ENCODE measurements around the gene AADAT.

DNA sequence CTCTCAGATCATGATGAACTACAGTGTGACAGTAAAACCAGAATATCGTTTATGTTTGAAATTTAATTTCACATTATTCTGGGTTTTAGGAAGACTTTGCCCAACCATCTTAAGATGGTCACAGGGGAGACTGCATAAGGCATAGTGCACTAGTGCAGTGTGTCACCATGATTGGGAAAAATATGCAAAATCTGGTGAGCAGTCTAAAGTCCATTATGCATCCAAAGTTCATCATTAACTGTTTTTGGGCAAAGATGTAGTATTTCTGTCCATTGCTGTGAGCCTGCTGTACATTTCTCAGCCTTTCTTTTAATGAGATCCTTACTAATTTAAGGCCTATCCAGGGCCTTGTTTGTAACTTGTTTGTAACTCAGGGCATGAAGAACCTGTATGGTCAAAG lies 52.3 kb downstream of the AADAT start:
- no peak for TF ChIP-seq MED1 (CRISPR knock-in tag; IDR thresholded peaks at IDR 0.05; ENCODE audit: borderline replicate concordance)
- TF ChIP-seq, protein P1, sequence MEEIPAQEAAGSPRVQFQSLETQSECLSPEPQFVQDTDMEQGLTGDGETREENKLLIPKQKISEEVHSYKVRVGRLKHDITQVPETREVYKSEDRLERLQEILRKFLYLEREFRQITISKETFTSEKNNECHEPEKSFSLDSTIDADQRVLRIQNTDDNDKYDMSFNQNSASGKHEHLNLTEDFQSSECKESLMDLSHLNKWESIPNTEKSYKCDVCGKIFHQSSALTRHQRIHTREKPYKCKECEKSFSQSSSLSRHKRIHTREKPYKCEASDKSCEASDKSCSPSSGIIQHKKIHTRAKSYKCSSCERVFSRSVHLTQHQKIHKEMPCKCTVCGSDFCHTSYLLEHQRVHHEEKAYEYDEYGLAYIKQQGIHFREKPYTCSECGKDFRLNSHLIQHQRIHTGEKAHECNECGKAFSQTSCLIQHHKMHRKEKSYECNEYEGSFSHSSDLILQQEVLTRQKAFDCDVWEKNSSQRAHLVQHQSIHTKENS (CRISPR knock-in tag; IDR thresholded peaks at IDR 0.05) = no peak
- no peak for TF ChIP-seq KLF10 (CRISPR knock-in tag; IDR thresholded peaks at IDR 0.05)
- no peak for TF ChIP-seq RBBP5 (IDR thresholded peaks at IDR 0.05; ENCODE audit: borderline replicate concordance, insufficient read depth, low read length, poor library complexity, severe bottlenecking)
- no peak for TF ChIP-seq ELF4 (CRISPR knock-in tag; IDR thresholded peaks at IDR 0.05)
- TF ChIP-seq, protein P2, sequence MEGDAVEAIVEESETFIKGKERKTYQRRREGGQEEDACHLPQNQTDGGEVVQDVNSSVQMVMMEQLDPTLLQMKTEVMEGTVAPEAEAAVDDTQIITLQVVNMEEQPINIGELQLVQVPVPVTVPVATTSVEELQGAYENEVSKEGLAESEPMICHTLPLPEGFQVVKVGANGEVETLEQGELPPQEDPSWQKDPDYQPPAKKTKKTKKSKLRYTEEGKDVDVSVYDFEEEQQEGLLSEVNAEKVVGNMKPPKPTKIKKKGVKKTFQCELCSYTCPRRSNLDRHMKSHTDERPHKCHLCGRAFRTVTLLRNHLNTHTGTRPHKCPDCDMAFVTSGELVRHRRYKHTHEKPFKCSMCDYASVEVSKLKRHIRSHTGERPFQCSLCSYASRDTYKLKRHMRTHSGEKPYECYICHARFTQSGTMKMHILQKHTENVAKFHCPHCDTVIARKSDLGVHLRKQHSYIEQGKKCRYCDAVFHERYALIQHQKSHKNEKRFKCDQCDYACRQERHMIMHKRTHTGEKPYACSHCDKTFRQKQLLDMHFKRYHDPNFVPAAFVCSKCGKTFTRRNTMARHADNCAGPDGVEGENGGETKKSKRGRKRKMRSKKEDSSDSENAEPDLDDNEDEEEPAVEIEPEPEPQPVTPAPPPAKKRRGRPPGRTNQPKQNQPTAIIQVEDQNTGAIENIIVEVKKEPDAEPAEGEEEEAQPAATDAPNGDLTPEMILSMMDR (IDR thresholded peaks at IDR 0.05 in 2 of 3, conservative IDR thresholded peaks at IDR 0.05 in 1 of 3; ENCODE audit: insufficient read depth in 2 of 3, low read depth in 1 of 3, low read length in 3 of 3) = no peak
- no peak for TF ChIP-seq THRAP3 (IDR thresholded peaks at IDR 0.05; ENCODE audit: borderline replicate concordance)
- TF ChIP-seq ZNF274 (IDR thresholded peaks at IDR 0.05; ENCODE audit: borderline replicate concordance, low read depth, low read length) = no peak
- TF ChIP-seq ZNF583 (CRISPR knock-in tag; IDR thresholded peaks at IDR 0.05) = no peak

All from K562 (cell line).